HG03469 (cell line): ENCODE results near the gene THBS2.
"Not testable (repeated sequence)": the region's sequence is repeated elsewhere in the genome, so short reads cannot be mapped to it uniquely, and the experiment has no call there.

Experiments
- ATAC-seq: cut with Tn5 transposase; IDR thresholded peaks from one replicate; pipeline ENCODE4 v1.9.1; 2021; ENCODE audit warnings: mild to moderate bottlenecking, moderate library complexity, moderate number of reproducible peaks; ENCODE audit not compliant: unreplicated experiment

The THBS2 gene

GRCh38 chr6:169253337-169254238, at the start of gene THBS2:
TSS of gene THBS2 (minus strand) at chr6:169253846. CDS start at chr6:169250784, 3,062 bp downstream.
- no peak for ATAC-seq

GRCh38 chr6:169302716-169303115, 49.1 kb upstream of the THBS2 start:
- no peak for ATAC-seq

GRCh38 chr6:169302255-169302654, 48.6 kb upstream of the THBS2 start:
- ATAC-seq = no peak

- no peak for ATAC-seq
Measured at GRCh38 chr6:169300916-169301315, 47.3 kb upstream of the THBS2 start.

- not testable (repeated sequence) for ATAC-seq
Measured at GRCh38 chr6:169298626-169299025, 45.0 kb upstream of the THBS2 start.

- no peak for ATAC-seq
Measured at GRCh38 chr6:169296622-169297021, 43.0 kb upstream of the THBS2 start.

GRCh38 chr6:169296170-169296569, 42.5 kb upstream of the THBS2 start:
- no peak for ATAC-seq

GRCh38 chr6:169293196-169293595, 39.5 kb upstream of the THBS2 start:
- ATAC-seq = no peak

GRCh38 chr6:169292338-169293124, 38.9 kb upstream of the THBS2 start:
- ATAC-seq = no peak

- ATAC-seq = no peak
Measured at GRCh38 chr6:169291646-169292337, 38.1 kb upstream of the THBS2 start.

- ATAC-seq = no peak
Measured at GRCh38 chr6:169291148-169291547, 37.5 kb upstream of the THBS2 start.

- ATAC-seq = no peak
Measured at GRCh38 chr6:169289619-169290339, 36.1 kb upstream of the THBS2 start.

GRCh38 chr6:169289257-169289618, 35.6 kb upstream of the THBS2 start:
- no peak for ATAC-seq

GRCh38 chr6:169288591-169288990, 34.9 kb upstream of the THBS2 start:
- ATAC-seq = no peak

- ATAC-seq = no peak
Measured at GRCh38 chr6:169287675-169288074, 34.0 kb upstream of the THBS2 start.

GRCh38 chr6:169286961-169287360, 33.3 kb upstream of the THBS2 start:
- ATAC-seq = no peak

- no peak for ATAC-seq
Measured at GRCh38 chr6:169285165-169285564, 31.5 kb upstream of the THBS2 start.

GRCh38 chr6:169283924-169284323, 30.3 kb upstream of the THBS2 start:
- ATAC-seq = no peak

- ATAC-seq = no peak
Measured at GRCh38 chr6:169282043-169282442, 28.4 kb upstream of the THBS2 start.

- ATAC-seq = no peak
Measured at GRCh38 chr6:169277619-169278018, 24.0 kb upstream of the THBS2 start.

- ATAC-seq = no peak
Measured at GRCh38 chr6:169274781-169275180, 21.1 kb upstream of the THBS2 start.
